Trophoblast cell (in vitro differentiated cells and primary cell): ENCODE results near the gene BEX1.
A peak's percentile ranks its signal among the peaks of the same experiment; 100 is the strongest.

Experiments
- DNase-seq, 2 donors: peaks; one replicate each; pipeline ENCODE4 v3.0.0-alpha.2; 2016
- H2AFZ ChIP-seq: 2 replicates; pipeline ENCODE4 v1.6.1; 2013; ENCODE audit warnings: low read length, moderate library complexity, mild to moderate bottlenecking; ENCODE audit not compliant: insufficient read depth, poor library complexity
- H2AK5ac ChIP-seq: 2 replicates; pipeline ENCODE4 v1.6.1; 2013; ENCODE audit warnings: mild to moderate bottlenecking, low read length
- H2BK120ac ChIP-seq: 2 replicates; pipeline ENCODE4 v1.6.1; 2013; ENCODE audit warnings: low read length, mild to moderate bottlenecking, moderate library complexity; ENCODE audit not compliant: insufficient read depth, poor library complexity
- H2BK12ac ChIP-seq: 2 replicates; pipeline ENCODE4 v1.6.1; 2013; ENCODE audit warnings: mild to moderate bottlenecking, low read length, moderate library complexity
- H2BK5ac ChIP-seq: 2 replicates; pipeline ENCODE4 v1.6.1; 2013; ENCODE audit warnings: low read length, low read depth, moderate library complexity, mild to moderate bottlenecking; ENCODE audit not compliant: poor library complexity
- H3K14ac ChIP-seq: 2 replicates; pipeline ENCODE4 v1.6.1; 2013; ENCODE audit warnings: mild to moderate bottlenecking, low read length
- H3K18ac ChIP-seq: 2 replicates; pipeline ENCODE4 v1.6.1; 2013; ENCODE audit warnings: mild to moderate bottlenecking, low read length
- H3K23ac ChIP-seq: 2 replicates; pipeline ENCODE4 v1.6.1; 2013; ENCODE audit warnings: low read length
- H3K27ac ChIP-seq: 2 replicates; pipeline ENCODE4 v1.5.1; 2013; ENCODE audit warnings: low read depth, mild to moderate bottlenecking, inconsistent platforms, low read length, moderate library complexity
- H3K27me3 ChIP-seq: 2 replicates; pipeline ENCODE4 v1.6.1; 2013; ENCODE audit warnings: inconsistent platforms, mild to moderate bottlenecking, low read length, moderate library complexity; ENCODE audit not compliant: insufficient read depth
- H3K36me3 ChIP-seq, 2 experiments: 1 replicate in 1 of 2; 2 replicates in 1 of 2; pipeline ENCODE4 v1.6.1; 2013; ENCODE audit warnings: low read length in 2 of 2, mild to moderate bottlenecking in 2 of 2, moderate library complexity in 1 of 2; ENCODE audit not compliant: insufficient read depth in 2 of 2, control insufficient read depth in 1 of 2
- H3K4ac ChIP-seq: 2 replicates; pipeline ENCODE4 v1.6.1; 2013; ENCODE audit warnings: low read depth, mild to moderate bottlenecking, low read length, moderate library complexity
- H3K4me1 ChIP-seq, 2 experiments: 1 replicate in 1 of 2; 2 replicates in 1 of 2; pipeline ENCODE4 v1.6.1; 2013; ENCODE audit warnings: low read length in 2 of 2, mild to moderate bottlenecking in 2 of 2, moderate library complexity in 1 of 2; ENCODE audit not compliant: insufficient read depth in 2 of 2, control insufficient read depth in 1 of 2
- H3K4me2 ChIP-seq: 2 replicates; pipeline ENCODE4 v1.6.1; 2013; ENCODE audit warnings: inconsistent platforms, mild to moderate bottlenecking, low read length, moderate library complexity
- H3K4me3 ChIP-seq: 2 replicates; pipeline ENCODE4 v1.5.1; 2013; ENCODE audit warnings: mild to moderate bottlenecking, low read depth, low read length, inconsistent platforms
- H3K79me1 ChIP-seq: one replicate; pipeline ENCODE4 v1.6.1; 2013; ENCODE audit warnings: low read length
- H3K79me2 ChIP-seq: 2 replicates; pipeline ENCODE4 v1.6.1; 2013; ENCODE audit warnings: low read length, mild to moderate bottlenecking; ENCODE audit not compliant: control insufficient read depth, insufficient read depth, poor library complexity
- H3K9ac ChIP-seq: 2 replicates; pipeline ENCODE4 v1.6.1; 2013; ENCODE audit warnings: mild to moderate bottlenecking, low read length
- H3K9me3 ChIP-seq: 2 replicates; pipeline ENCODE4 v1.6.1; 2013; ENCODE audit warnings: low read depth, mild to moderate bottlenecking, control low read depth, inconsistent platforms, low read length; ENCODE audit not compliant: insufficient read depth
- H4K12ac ChIP-seq: 2 replicates; pipeline ENCODE4 v1.6.1; 2013; ENCODE audit warnings: low read depth, mild to moderate bottlenecking, low read length, moderate library complexity
- H4K8ac ChIP-seq: 2 replicates; pipeline ENCODE4 v1.6.1; 2013; ENCODE audit warnings: low read depth, mild to moderate bottlenecking, low read length, moderate library complexity
- H4K91ac ChIP-seq: one replicate; pipeline ENCODE4 v1.6.1; 2013; ENCODE audit warnings: low read depth, mild to moderate bottlenecking, low read length, moderate library complexity
- WGBS: extraction: QIAGEN DNeasy Blood & Tissue Kit; methylation state at CpG from one replicate; pipeline ENCODE4 v1.1.7; 2013; ENCODE audit warnings: missing lambda C conversion rate; ENCODE audit not compliant: insufficient read length, insufficient coverage; ENCODE audit errors: extremely low coverage; 5-methylcytosine and 5-hydroxymethylcytosine counted together

The BEX1 gene

GRCh38 chrX:103073467-103073866 lies 9.5 kb upstream of the BEX1 start:
- Histone ChIP-seq H3K18ac (no peak overlapping the region), H3K79me2 (no peaks in the 10 kb centered on the region), H2AK5ac (no peak overlapping the region), H3K9me3 (no peaks in the 10 kb centered on the region), H3K4ac (no peak overlapping the region), H3K36me3 (no peaks in the 10 kb centered on the region), H3K79me1 (no peaks in the 10 kb centered on the region), H3K4me1 (no peaks in the 10 kb centered on the region), H4K12ac (no peak overlapping the region), H3K27me3 (no peaks in the 10 kb centered on the region), H2AFZ (no peak overlapping the region), H4K8ac (no peak overlapping the region), H2BK5ac (no peak overlapping the region), H3K27ac (no peak overlapping the region), H3K23ac (no peak overlapping the region), H2BK120ac (no peak overlapping the region), H3K9ac (no peak overlapping the region), H3K4me2 (no peak overlapping the region), H3K4me3 (no peak overlapping the region), H3K14ac (no peak overlapping the region), H4K91ac (no peak overlapping the region), H2BK12ac (no peak overlapping the region)
- no peak for DNase-seq
- no CpG with 5 or more reads among the region's 5 CpGs for WGBS

- H3K18ac ChIP-seq: no peak overlapping the region
- H2BK5ac ChIP-seq: no peak overlapping the region
- H2AK5ac ChIP-seq: no peak overlapping the region
- H4K91ac ChIP-seq: no peak overlapping the region
- H2BK120ac ChIP-seq: no peak overlapping the region
- H3K4me3 ChIP-seq: no peak overlapping the region
- H4K12ac ChIP-seq: no peak overlapping the region
- H3K9me3 ChIP-seq: no peaks in the 10 kb centered on the region
- H3K9ac ChIP-seq: no peak overlapping the region
- H3K79me1 ChIP-seq: no peaks in the 10 kb centered on the region
- DNase-seq: no peak
- H4K8ac ChIP-seq: no peak overlapping the region
- H3K4me2 ChIP-seq: no peak overlapping the region
- H3K14ac ChIP-seq: no peak overlapping the region
- H3K27me3 ChIP-seq: no peaks in the 10 kb centered on the region
- no peak overlapping the region for H3K4ac ChIP-seq
- no peaks in the 10 kb centered on the region for H3K36me3 ChIP-seq
- no peak overlapping the region for H3K27ac ChIP-seq
- H3K4me1 ChIP-seq: peaks cover 0 to 4% of the 10 kb centered on the region in 2 experiments
- no CpG with 5 or more reads among the region's 1 CpG for WGBS
- H2AFZ ChIP-seq: no peak overlapping the region
- no peaks in the 10 kb centered on the region for H3K79me2 ChIP-seq
- no peak overlapping the region for H2BK12ac ChIP-seq
- no peak overlapping the region for H3K23ac ChIP-seq
Observed at GRCh38 chrX:103066606-103067005, 2.6 kb upstream of the BEX1 start.

DNA sequence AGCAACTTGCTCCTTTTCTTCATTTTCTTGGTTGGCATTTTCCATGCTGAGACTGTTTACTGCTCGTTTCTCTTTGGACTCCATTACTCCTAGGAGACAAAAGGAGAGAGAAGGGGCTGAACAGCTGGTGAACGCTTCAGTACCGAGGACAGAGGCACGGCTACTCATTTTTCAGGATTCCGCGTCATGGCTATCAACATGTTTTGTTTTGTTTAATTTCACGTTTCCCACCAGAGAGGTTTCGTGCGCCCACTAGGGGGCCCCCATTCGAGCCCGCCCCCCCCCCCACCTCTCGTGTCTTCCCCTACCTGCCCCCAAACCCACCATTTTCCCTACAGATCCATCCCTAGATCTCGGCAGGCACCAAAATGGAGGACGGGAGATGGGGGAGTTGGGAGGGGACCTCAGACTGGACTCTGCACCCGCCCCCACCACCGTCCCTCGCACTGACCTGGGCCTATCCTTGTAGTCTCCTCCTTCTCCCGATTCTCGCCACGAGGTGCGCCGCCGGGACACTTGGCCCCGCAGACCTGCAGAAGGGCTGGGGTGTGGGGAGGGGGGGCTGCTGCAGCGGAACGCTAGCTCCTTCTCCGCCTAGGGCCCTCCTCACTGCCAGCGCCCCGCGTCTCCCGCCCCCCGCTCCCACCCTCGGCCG lies 653 bp downstream of the BEX1 start:
- peak overlapping the region; percentile 28 for H3K4me3 ChIP-seq
- H2BK120ac ChIP-seq: no peak overlapping the region
- no peak overlapping the region for H3K27ac ChIP-seq
- no peak overlapping the region for H3K23ac ChIP-seq
- no peak overlapping the region for H3K18ac ChIP-seq
- WGBS: no CpG with 5 or more reads among the region's 34 CpGs
- H3K4me2 ChIP-seq: peak overlapping the region; percentile 72
- H3K36me3 ChIP-seq: no peaks in the 10 kb centered on the region
- no peak overlapping the region for H2BK12ac ChIP-seq
- H4K12ac ChIP-seq: no peak overlapping the region
- H3K79me1 ChIP-seq: no peaks in the 10 kb centered on the region
- H3K4ac ChIP-seq: no peak overlapping the region
- H3K4me1 ChIP-seq: peaks cover 0 to 4% of the 10 kb centered on the region in 2 experiments
- H2AK5ac ChIP-seq: no peak overlapping the region
- no peak overlapping the region for H4K91ac ChIP-seq
- H3K9me3 ChIP-seq: no peaks in the 10 kb centered on the region
- no peak overlapping the region for H4K8ac ChIP-seq
- no peak overlapping the region for H2AFZ ChIP-seq
- DNase-seq: peak in 1 of 2 donors; percentile 5
- H3K79me2 ChIP-seq: no peaks in the 10 kb centered on the region
- no peak overlapping the region for H2BK5ac ChIP-seq
- H3K14ac ChIP-seq: no peak overlapping the region
- no peaks in the 10 kb centered on the region for H3K27me3 ChIP-seq
- no peak overlapping the region for H3K9ac ChIP-seq

DNA sequence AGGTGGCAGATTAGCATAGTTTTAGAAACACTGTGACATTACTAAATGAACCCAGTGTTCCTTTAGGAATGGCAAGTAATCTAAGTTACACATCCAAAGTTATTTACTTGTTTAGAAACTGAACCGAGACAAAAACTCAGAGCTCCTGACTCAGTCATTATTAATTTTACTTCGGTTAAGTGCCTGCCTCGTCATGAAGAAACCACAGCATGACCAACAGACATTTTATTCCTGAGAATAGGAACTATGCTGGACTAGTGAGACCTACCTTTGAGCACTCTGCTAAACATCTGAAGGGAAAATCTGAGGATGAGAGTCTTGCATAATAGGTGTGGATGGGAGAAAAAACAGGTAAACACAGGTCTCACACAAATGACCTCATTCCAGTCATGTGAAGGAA lies 2.5 kb downstream of the BEX1 start:
- Histone ChIP-seq H2AFZ (no peak overlapping the region), H3K79me1 (no peaks in the 10 kb centered on the region), H4K8ac (no peak overlapping the region), H3K23ac (no peak overlapping the region), H4K12ac (no peak overlapping the region), H3K14ac (no peak overlapping the region), H3K27me3 (no peaks in the 10 kb centered on the region), H3K4me3 (no peak overlapping the region), H3K79me2 (no peaks in the 10 kb centered on the region), H3K27ac (no peak overlapping the region), H3K36me3 (no peaks in the 10 kb centered on the region), H3K4ac (no peak overlapping the region), H2BK5ac (no peak overlapping the region), H3K9ac (no peak overlapping the region), H3K4me1 (peaks cover 0 to 4% of the 10 kb centered on the region in 2 experiments), H4K91ac (no peak overlapping the region), H2AK5ac (no peak overlapping the region), H3K4me2 (no peak overlapping the region), H2BK12ac (no peak overlapping the region), H3K9me3 (no peaks in the 10 kb centered on the region), H2BK120ac (no peak overlapping the region), H3K18ac (no peak overlapping the region)
- no peak for DNase-seq
- no CpG with 5 or more reads among the region's 3 CpGs for WGBS
